ENCODE measurements around the gene GRID1. TPM values are rescaled to one million over a fixed set of nuclear protein-coding genes. Genes with fewer than 3 reads are reported as not detected.

Gene GRID1
- total RNA-seq, 1 donor from 2014 or later = 0.75 TPM

DNA sequence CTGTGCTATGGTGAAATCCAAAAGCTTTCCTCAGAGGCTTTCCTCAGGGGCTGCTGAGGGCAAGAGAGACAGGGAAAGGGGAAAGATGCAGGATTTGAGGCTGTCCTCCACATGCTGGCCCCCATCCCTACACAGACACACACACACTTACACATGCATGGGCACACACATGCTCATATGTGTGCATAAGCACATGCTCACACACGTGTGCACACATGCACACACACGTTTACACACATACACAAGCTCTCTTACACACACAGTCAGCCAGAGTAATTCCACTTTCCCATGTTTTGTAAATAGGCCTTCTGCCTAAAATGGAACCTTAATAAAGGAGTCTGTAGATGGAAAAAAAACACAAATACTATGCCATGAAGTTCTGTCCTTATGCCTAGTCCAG is 312.9 kb downstream of the GRID1 start:
- peaks cover 3% of the 10 kb centered on the region for H3K36me3 Mint-ChIP-seq (ENCODE audit: low read depth, unreplicated experiment)
- Histone ChIP-seq H3K36me3 (ENCODE audit: insufficient read depth, low read length) (no peaks in the 10 kb centered on the region), H3K4me2 (ENCODE audit: low read length) (no peak overlapping the region), H3K9me3 (ENCODE audit: insufficient read depth, low read depth, low read length) (peaks cover 9% of the 10 kb centered on the region), H3K4me3 (ENCODE audit: insufficient read depth, low read depth, low read length) (no peak overlapping the region), H3K27me3 (ENCODE audit: insufficient read depth, low read length) (no peaks in the 10 kb centered on the region), H3K4me1 (ENCODE audit: insufficient read depth, low read length) (no peaks in the 10 kb centered on the region), H4K20me1 (ENCODE audit: insufficient read depth, low read length) (no peaks in the 10 kb centered on the region), H3K9ac (ENCODE audit: low read length) (no peak overlapping the region), H2AFZ (ENCODE audit: low read depth, low read length) (no peak overlapping the region), H3K79me2 (ENCODE audit: insufficient read depth, low read length) (no peaks in the 10 kb centered on the region), H3K27ac (ENCODE audit: low read depth, low read length) (no peak overlapping the region)
- H3K4me3 Mint-ChIP-seq (ENCODE audit: unreplicated experiment) = no peak overlapping the region
- no peak overlapping the region for H3K27ac Mint-ChIP-seq (ENCODE audit: unreplicated experiment)
- H3K9me3 Mint-ChIP-seq (ENCODE audit: unreplicated experiment) = peaks cover 5% of the 10 kb centered on the region
- no peak for DNase-seq (ENCODE audit: low read depth)
- TF ChIP-seq, protein P1, sequence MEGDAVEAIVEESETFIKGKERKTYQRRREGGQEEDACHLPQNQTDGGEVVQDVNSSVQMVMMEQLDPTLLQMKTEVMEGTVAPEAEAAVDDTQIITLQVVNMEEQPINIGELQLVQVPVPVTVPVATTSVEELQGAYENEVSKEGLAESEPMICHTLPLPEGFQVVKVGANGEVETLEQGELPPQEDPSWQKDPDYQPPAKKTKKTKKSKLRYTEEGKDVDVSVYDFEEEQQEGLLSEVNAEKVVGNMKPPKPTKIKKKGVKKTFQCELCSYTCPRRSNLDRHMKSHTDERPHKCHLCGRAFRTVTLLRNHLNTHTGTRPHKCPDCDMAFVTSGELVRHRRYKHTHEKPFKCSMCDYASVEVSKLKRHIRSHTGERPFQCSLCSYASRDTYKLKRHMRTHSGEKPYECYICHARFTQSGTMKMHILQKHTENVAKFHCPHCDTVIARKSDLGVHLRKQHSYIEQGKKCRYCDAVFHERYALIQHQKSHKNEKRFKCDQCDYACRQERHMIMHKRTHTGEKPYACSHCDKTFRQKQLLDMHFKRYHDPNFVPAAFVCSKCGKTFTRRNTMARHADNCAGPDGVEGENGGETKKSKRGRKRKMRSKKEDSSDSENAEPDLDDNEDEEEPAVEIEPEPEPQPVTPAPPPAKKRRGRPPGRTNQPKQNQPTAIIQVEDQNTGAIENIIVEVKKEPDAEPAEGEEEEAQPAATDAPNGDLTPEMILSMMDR (IDR thresholded peaks at IDR 0.05; ENCODE audit: insufficient read depth, low read depth, low read length) = no peak
- TF ChIP-seq EZH2 (IDR thresholded peaks at IDR 0.05; ENCODE audit: insufficient read depth, low read length) = no peak
- FAIRE-seq = no peak
- H3K27me3 Mint-ChIP-seq (ENCODE audit: low read depth, unreplicated experiment) = peaks cover 13% of the 10 kb centered on the region
- no peaks in the 10 kb centered on the region for H3K4me1 Mint-ChIP-seq (ENCODE audit: low read depth, unreplicated experiment)

DNA sequence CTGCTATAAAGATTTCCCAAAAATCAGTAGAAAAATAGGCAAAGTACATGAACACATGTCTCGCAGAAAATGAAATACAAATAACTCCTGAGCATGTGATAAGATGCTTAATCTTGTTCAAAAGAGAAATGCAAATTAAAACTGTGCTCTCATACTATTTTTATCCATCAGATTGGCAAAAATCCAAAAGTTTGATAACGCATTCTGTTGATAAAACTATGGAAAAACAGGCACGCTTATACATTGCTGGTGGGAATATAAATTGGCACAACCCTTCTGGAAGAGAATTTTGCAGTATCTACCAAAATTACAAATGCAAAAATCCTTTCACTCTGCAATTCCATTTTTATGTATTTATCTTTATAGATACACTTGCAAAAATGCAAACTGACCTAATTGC is 315.0 kb downstream of the GRID1 start:
- DNase-seq (ENCODE audit: low read depth) (no peak), FAIRE-seq (no peak)

DNA sequence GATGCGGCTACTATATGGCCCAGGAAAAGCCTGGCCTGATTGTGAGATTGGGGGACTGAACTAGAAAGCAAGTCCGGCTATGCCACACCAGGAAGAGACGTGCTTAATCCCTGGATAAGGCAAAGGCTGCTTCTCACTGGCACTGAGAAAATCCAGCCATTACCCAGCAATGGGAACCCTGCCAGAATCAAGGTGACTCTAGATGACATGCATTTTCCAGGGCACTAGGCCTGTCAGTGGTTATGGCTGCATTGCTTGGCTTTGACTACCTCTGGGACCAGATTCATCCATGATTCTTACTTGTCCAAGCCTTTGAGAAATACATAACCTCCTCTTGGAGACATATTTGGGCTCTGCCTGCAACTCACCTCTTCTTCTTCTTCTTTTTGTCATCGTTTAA is 317.2 kb downstream of the GRID1 start:
- peaks cover 5% of the 10 kb centered on the region for H3K9me3 Mint-ChIP-seq (ENCODE audit: unreplicated experiment)
- no peak overlapping the region for H3K27ac Mint-ChIP-seq (ENCODE audit: unreplicated experiment)
- no peaks in the 10 kb centered on the region for H3K36me3 Mint-ChIP-seq (ENCODE audit: low read depth, unreplicated experiment)
- no peaks in the 10 kb centered on the region for H4K20me1 ChIP-seq (ENCODE audit: insufficient read depth, low read length)
- no peak for TF ChIP-seq EZH2 (IDR thresholded peaks at IDR 0.05; ENCODE audit: insufficient read depth, low read length)
- TF ChIP-seq, protein P1 (IDR thresholded peaks at IDR 0.05; ENCODE audit: insufficient read depth, low read depth, low read length) = no peak
- peaks cover 11% of the 10 kb centered on the region for H3K27me3 Mint-ChIP-seq (ENCODE audit: low read depth, unreplicated experiment)
- H3K4me1 ChIP-seq (ENCODE audit: insufficient read depth, low read length) = no peaks in the 10 kb centered on the region
- H3K9me3 ChIP-seq (ENCODE audit: insufficient read depth, low read depth, low read length) = peaks cover 2% of the 10 kb centered on the region
- H3K4me2 ChIP-seq (ENCODE audit: low read length) = no peak overlapping the region
- H3K9ac ChIP-seq (ENCODE audit: low read length) = no peak overlapping the region
- no peaks in the 10 kb centered on the region for H3K4me1 Mint-ChIP-seq (ENCODE audit: low read depth, unreplicated experiment)
- DNase-seq (ENCODE audit: low read depth) (no peak), FAIRE-seq (no peak)
- no peak overlapping the region for H3K27ac ChIP-seq (ENCODE audit: low read depth, low read length)
- H3K4me3 Mint-ChIP-seq (ENCODE audit: unreplicated experiment) = no peak overlapping the region
- no peaks in the 10 kb centered on the region for H3K79me2 ChIP-seq (ENCODE audit: insufficient read depth, low read length)
- no peak overlapping the region for H2AFZ ChIP-seq (ENCODE audit: low read depth, low read length)
- H3K4me3 ChIP-seq (ENCODE audit: insufficient read depth, low read depth, low read length) = no peak overlapping the region
- no peaks in the 10 kb centered on the region for H3K27me3 ChIP-seq (ENCODE audit: insufficient read depth, low read length)
- H3K36me3 ChIP-seq (ENCODE audit: insufficient read depth, low read length) = no peaks in the 10 kb centered on the region

More for the DNA sequence above, 315.0 kb downstream of the GRID1 start:
- Histone ChIP-seq H3K27me3 (ENCODE audit: insufficient read depth, low read length) (no peaks in the 10 kb centered on the region), H3K79me2 (ENCODE audit: insufficient read depth, low read length) (no peaks in the 10 kb centered on the region), H2AFZ (ENCODE audit: low read depth, low read length) (no peak overlapping the region), H3K9me3 (ENCODE audit: insufficient read depth, low read depth, low read length) (peaks cover 2% of the 10 kb centered on the region), H3K4me1 (ENCODE audit: insufficient read depth, low read length) (no peaks in the 10 kb centered on the region), H3K4me2 (ENCODE audit: low read length) (no peak overlapping the region), H4K20me1 (ENCODE audit: insufficient read depth, low read length) (no peaks in the 10 kb centered on the region), H3K27ac (ENCODE audit: low read depth, low read length) (no peak overlapping the region), H3K4me3 (ENCODE audit: insufficient read depth, low read depth, low read length) (no peak overlapping the region), H3K36me3 (ENCODE audit: insufficient read depth, low read length) (no peaks in the 10 kb centered on the region), H3K9ac (ENCODE audit: low read length) (no peak overlapping the region)
- no peak overlapping the region for H3K4me3 Mint-ChIP-seq (ENCODE audit: unreplicated experiment)
- H3K27ac Mint-ChIP-seq (ENCODE audit: unreplicated experiment) = no peak overlapping the region
- TF ChIP-seq, protein P1 (IDR thresholded peaks at IDR 0.05; ENCODE audit: insufficient read depth, low read depth, low read length) = no peak
- no peak for TF ChIP-seq EZH2 (IDR thresholded peaks at IDR 0.05; ENCODE audit: insufficient read depth, low read length)
- no peaks in the 10 kb centered on the region for H3K4me1 Mint-ChIP-seq (ENCODE audit: low read depth, unreplicated experiment)
- H3K9me3 Mint-ChIP-seq (ENCODE audit: unreplicated experiment) = peaks cover 3% of the 10 kb centered on the region
- peaks cover 3% of the 10 kb centered on the region for H3K36me3 Mint-ChIP-seq (ENCODE audit: low read depth, unreplicated experiment)
- H3K27me3 Mint-ChIP-seq (ENCODE audit: low read depth, unreplicated experiment) = peaks cover 6% of the 10 kb centered on the region
